Spleen (tissue), 7 donors: ENCODE measurements around the gene MMRN2.
A peak's percentile ranks its signal among the peaks of the same experiment; 100 is the strongest.

Experiments
- POLR2AphosphoS5 ChIP-seq, 3 donors: sonication (generic); formaldehyde crosslinking; IDR thresholded peaks; one replicate each; pipeline ENCODE4 v1.5.1; 2017; ENCODE audit warnings: antibody characterized with exemption in 3 of 3
- TF ChIP-seq, protein P1 (sequence below), 11 experiments: fragments of 200-600 bp in 7 of 11; fragments of 450-650 bp in 4 of 11; sonication (generic) in 4 of 11; IDR thresholded peaks in 8 of 11; conservative IDR thresholded peaks in 3 of 11; 1 replicate in 7 of 11; 2 replicates in 4 of 11; pipeline versions ENCODE4 v1.4.0 to v1.8.0; 2016 to 2021; ENCODE audit warnings: antibody characterized with exemption in 11 of 11, inconsistent platforms in 4 of 11, mild to moderate bottlenecking in 1 of 11
- donor health status: DM: no; HTN: no; CAD: no; lungs with moderate emphysema.
- donor health status: DM: no; HTN: no; CAD: no.
- donor health status: DM: no; HTN: no; CAD: no.

DNA sequence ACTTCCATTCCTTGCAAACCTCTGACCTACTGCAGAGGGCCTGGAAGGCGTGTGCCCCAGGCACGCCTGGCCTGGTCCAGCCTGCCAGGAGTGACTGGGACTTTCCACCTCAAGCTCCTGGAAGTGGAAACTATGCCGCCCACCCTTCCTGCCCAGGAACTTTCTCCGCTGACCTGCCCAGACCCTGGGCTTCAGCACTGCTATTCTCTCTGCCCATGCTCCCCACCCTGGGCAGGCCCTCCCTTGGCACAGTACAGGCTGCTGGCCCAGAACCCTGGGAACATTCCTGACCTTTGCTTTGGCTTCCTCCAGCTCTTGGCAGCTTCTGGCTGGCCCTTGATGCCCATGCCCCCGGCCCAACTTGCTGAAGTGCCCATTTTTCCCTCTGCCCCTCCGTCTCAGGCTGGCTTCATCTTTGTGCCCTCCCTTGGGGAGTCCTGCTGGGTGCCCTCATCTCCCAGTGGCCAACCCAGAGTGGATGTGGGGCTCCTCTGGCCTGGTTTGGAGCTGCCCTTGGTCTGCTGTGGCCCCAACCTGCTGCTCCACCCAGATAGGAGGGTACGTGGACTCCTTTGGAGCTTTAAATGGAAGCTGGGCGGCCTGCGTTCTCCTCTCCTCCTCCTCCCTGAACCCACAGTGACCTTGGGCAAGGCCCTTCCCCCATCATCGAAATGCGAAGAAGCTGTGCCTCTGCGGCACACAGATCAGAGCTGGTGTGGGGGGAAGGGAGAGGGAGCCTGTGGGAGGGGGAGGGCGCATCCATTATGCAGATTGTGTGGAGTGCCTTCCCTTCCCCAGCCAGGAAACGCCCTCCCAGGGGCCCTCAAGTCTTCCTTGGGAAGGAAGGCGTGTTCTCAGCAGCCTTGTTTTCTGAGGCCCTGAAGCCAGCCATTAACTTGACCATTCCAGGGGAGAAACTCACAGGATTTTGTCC lies 3.4 kb downstream of the MMRN2 start:
- peak; percentile 50 to 77 (median 73) for TF ChIP-seq POLR2AphosphoS5 (IDR thresholded peaks at IDR 0.05)
- TF ChIP-seq, protein P1, sequence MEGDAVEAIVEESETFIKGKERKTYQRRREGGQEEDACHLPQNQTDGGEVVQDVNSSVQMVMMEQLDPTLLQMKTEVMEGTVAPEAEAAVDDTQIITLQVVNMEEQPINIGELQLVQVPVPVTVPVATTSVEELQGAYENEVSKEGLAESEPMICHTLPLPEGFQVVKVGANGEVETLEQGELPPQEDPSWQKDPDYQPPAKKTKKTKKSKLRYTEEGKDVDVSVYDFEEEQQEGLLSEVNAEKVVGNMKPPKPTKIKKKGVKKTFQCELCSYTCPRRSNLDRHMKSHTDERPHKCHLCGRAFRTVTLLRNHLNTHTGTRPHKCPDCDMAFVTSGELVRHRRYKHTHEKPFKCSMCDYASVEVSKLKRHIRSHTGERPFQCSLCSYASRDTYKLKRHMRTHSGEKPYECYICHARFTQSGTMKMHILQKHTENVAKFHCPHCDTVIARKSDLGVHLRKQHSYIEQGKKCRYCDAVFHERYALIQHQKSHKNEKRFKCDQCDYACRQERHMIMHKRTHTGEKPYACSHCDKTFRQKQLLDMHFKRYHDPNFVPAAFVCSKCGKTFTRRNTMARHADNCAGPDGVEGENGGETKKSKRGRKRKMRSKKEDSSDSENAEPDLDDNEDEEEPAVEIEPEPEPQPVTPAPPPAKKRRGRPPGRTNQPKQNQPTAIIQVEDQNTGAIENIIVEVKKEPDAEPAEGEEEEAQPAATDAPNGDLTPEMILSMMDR (IDR thresholded peaks at IDR 0.05 in 8 of 11, conservative IDR thresholded peaks at IDR 0.05 in 3 of 11): no peak
